HG02642 (cell line): ENCODE measurements around the gene RUFY3.
A peak's percentile ranks its signal among the peaks of the same experiment; 100 is the strongest.
"Not testable (repeated sequence)": the region's sequence is repeated elsewhere in the genome, so short reads cannot be mapped to it uniquely, and the experiment has no call there.

Experiments
- ATAC-seq: cut with Tn5 transposase; IDR thresholded peaks from one replicate; pipeline ENCODE4 v1.9.1; 2021; ENCODE audit warnings: mild to moderate bottlenecking; ENCODE audit not compliant: unreplicated experiment, poor library complexity

Gene RUFY3

DNA sequence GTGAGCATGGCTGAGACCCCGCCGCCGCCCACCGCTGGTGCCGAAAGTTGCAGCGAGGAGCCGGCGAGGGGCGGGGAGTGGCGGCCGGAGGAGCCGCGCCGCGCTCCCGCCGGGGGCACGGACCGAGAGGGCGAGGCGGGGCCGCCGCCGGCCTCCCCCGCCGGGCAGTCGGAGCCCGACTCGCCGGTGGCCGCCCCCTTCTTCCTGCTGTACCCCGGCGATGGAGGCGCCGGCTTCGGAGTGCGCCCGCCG lies 16.9 kb upstream of the RUFY3 start:
- peak; percentile 45 for ATAC-seq

- ATAC-seq: peak; percentile 67
Observed at GRCh38 chr4:70705183-70706043, 16.4 kb upstream of the RUFY3 start.

GRCh38 chr4:70706044-70706461 lies 15.7 kb upstream of the RUFY3 start:
- no peak for ATAC-seq

DNA sequence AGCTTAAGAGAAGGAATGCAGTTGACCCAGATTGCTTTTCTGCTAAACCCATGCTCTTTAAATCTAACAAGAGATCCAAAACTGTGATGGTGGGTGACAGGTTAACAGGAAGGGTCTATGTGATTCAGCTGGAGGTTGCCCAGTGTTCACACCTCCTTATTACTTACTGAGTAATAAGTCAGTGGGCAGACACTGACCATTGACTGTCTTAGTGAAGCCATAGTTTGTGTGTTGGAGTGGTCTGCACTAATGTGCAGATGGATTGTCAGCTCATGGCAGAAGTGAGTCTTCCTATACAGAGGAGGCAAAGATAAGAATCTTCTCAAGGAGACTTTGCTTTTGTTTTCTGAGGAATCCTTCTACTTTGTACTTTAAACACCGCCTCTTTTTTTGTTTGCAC lies 15.2 kb upstream of the RUFY3 start:
- no peak for ATAC-seq

- ATAC-seq: no peak
Observed at GRCh38 chr4:70709611-70710205, 12.1 kb upstream of the RUFY3 start.

GRCh38 chr4:70711599-70711998 lies 10.2 kb upstream of the RUFY3 start:
- ATAC-seq: no peak

- no peak for ATAC-seq
Observed at GRCh38 chr4:70712150-70712549, 9.6 kb upstream of the RUFY3 start.

DNA sequence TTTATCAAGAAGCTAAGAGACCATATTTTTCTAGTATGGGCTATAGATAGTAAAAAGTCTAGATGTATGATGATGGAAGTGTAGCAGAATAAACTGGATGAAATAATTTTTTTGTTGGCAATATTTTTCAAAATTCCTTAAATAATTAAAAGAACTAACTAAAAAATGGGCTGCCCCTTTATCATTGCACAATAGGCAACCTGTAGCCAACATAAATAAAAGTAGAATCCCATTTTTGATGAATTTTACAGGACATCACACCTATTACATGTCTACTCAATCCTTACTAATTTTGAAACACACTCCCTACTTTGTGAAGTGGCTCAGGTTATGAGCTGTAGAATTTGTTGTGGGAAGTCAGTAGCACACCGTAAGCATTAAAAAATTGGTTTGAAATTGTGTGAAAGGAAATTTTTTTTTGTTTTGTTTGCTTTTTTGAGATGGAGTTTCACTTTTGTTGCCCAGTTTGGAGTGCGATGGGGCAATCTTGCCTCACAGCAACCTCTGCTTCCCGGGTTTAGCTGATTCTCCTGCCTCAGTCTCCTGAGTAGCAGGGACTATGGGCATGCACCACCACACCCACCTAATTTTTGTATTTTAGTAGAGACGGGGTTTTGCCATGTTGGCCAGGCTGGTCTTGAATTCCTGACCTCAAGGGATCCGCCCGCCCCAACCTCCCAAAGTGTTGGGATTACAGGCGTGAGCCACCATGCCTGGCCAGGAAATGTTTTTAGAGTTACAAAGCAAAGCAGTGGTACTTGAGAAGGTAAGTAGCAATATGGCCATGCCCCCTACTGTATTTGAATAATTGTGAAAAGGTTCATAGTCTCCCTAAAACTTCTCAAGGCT lies 8.9 kb upstream of the RUFY3 start:
- no peak for ATAC-seq

DNA sequence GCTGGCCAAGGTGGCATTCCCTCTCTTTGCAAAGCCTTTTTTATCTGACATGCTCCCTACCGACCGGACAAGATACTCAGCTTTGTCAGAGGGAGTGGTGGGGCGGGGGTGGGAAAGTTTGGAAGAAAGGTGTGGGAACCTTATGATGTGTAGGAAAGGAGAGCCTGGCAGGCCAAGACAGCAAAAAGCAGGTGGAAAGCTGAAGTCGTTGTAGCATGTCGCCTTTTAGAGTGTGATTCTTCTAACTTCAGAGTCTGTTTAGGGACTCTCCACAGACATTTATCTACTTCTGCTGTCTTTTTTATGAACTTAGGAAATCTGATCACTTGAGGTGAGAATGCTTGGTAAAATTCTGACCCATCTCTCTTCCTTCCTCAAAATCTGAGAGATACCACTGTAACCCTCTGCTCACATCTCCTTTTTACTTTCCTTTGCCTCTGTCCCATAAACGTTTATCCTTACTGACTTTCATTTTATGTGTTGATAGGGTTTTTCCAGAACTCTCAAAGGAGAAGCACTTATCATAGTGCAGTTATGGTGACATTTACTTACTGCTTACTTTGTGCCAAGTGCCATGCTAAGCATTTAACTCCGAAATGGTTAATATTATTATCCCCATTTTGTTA lies 8.2 kb upstream of the RUFY3 start:
- ATAC-seq: peak; percentile 37

DNA sequence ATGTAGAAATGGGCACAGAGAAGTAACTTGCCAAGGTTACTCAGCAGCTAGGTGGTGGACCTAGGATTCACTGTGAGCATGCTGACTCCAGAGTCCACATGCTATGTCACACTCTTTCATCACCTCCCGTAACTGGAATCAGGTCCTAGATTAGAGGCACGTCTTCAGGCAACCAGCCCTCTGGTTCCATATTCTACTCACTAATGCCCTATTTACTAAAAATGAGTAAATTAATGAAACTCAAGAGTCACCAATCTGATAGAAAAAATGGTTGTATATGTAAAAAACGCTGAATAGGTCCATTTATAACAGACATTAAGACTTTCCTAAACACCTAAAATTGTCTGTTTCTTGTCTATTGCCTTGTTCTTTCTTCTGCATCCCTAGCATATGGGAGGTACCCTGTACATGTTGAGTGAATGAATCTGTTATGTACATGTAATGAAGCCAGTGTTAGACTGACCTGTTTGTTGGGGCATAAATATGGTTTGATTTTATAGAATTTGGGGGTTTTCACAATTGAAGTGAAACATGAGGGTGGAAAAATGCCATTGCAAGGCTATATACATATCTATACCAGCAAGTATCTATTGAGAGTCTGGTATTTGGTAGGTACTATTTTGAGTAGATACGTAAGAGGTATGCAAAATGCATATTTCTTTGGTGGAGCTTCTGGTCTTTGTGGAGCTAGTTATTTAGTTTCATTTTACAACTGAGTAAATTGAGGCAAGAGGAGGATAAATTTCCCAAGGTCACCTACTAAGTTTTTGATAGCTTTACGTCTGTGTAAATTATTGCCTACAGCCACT lies 7.5 kb upstream of the RUFY3 start:
- ATAC-seq: peak; percentile 60

DNA sequence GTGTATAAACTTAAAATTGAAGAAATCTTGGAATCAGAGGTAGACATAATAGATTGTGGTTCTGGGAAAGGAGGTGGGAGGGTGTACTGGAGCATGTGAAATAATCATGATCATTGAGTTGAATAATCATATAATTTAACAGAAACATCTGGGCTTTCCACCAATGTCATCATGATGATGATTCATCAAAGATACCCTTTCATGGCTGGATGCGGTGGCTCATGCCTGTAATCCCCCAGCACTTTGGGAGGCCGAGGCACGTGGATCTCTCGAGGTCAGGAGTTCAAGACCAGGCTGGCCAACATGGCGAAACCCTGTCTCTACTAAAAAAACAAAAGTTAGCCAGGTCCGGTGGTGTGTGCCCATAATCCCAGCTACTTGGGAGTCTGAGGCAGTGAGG lies 6.7 kb upstream of the RUFY3 start:
- no peak for ATAC-seq

- ATAC-seq: no peak
Observed at GRCh38 chr4:70718811-70719604, 2.8 kb upstream of the RUFY3 start.

- no peak for ATAC-seq
Observed at GRCh38 chr4:70722199-70722791, 531 bp downstream of the RUFY3 start.

GRCh38 chr4:70724463-70724862 lies 2.7 kb downstream of the RUFY3 start:
- no peak for ATAC-seq

GRCh38 chr4:70725633-70726032 lies 3.9 kb downstream of the RUFY3 start:
- no peak for ATAC-seq

DNA sequence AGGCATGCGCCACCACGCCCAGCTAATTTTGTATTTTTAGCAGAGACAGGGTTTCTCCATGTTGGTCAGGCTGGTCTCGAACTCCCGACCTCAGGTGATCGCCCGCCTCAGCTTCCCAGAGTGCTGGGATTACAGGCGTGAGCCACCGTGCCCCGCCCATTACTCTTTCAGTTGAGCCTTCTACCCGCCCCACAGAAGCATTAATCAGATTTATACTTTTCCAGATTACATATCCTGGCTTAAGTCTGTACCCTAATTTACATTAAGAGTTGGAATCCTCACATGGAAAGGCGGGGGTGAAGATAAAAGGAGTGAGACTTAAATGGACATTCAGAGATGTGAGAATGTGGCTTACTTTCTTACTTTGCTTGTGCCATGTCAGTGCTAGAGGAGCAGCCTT lies 4.8 kb downstream of the RUFY3 start:
- not testable (repeated sequence) for ATAC-seq

GRCh38 chr4:70728091-70728490 lies 6.3 kb downstream of the RUFY3 start:
- no peak for ATAC-seq

- ATAC-seq: not testable (repeated sequence)
Observed at GRCh38 chr4:70732878-70733277, 11.1 kb downstream of the RUFY3 start.
